Activated B cell treated with CpG ODN at 0.5 μM for 24 hours (primary cell): ENCODE results near the gene RPN1. TPM values are rescaled to one million over a fixed set of nuclear protein-coding genes. Genes with fewer than 3 reads are reported as not detected.
A peak's percentile ranks its signal among the peaks of the same experiment; 100 is the strongest.
"Not testable (repeated sequence)": the region's sequence is repeated elsewhere in the genome, so short reads cannot be mapped to it uniquely, and the experiment has no call there.

ENCODE experiments used
- ATAC-seq: fragments of 200-7000 bp; cut with Tn5 transposase; one replicate; pipeline ENCODE4 v1.10.0; 2021; ENCODE audit warnings: low read depth, mild to moderate bottlenecking, moderate library complexity
- CTCF ChIA-PET: fragments of 350-600 bp; sonication (Branson Sonifier 250); formaldehyde crosslinking; loops from one replicate; lab custom pipeline; 2021; ENCODE audit warnings: antibody characterized with exemption; lab: Charles Lee
- POLR2A ChIA-PET: fragments of 350-600 bp; sonication (Branson Sonifier 250); formaldehyde crosslinking; loops from one replicate; lab custom pipeline; 2021; ENCODE audit warnings: antibody characterized with exemption; lab: Charles Lee
- DNase-seq: peaks from one replicate; pipeline ENCODE4 v3.0.0; 2022
- H3K27ac Mint-ChIP-seq: one replicate; pipeline ENCODE4 v1.8.0; 2020; ENCODE audit warnings: mixed read lengths
- H3K27me3 Mint-ChIP-seq: one replicate; pipeline ENCODE4 v1.8.0; 2021; ENCODE audit warnings: mixed read lengths
- H3K36me3 Mint-ChIP-seq: one replicate; pipeline ENCODE4 v1.8.0; 2021; ENCODE audit warnings: low read depth, mixed read lengths
- H3K4me1 Mint-ChIP-seq: one replicate; pipeline ENCODE4 v1.8.0; 2021; ENCODE audit warnings: mixed read lengths
- H3K4me3 Mint-ChIP-seq: one replicate; pipeline ENCODE4 v1.8.0; 2020; ENCODE audit warnings: mild to moderate bottlenecking, mixed read lengths
- H3K9me3 Mint-ChIP-seq: one replicate; pipeline ENCODE4 v1.8.0; 2020; ENCODE audit warnings: mixed read lengths
- CTCF ChIP-seq: fragments of 200-600 bp; IDR thresholded peaks from one replicate; pipeline ENCODE4 v1.8.0; 2022; ENCODE audit warnings: antibody characterized with exemption, mild to moderate bottlenecking
- intact Hi-C: fragments of 100-400 bp; cut with micrococcal nuclease; formaldehyde crosslinking; loops from one replicate; pipeline ENCODE4 v1.15.1; 2024
- total RNA-seq: library from RNA; stranded (reverse); gene quantifications from 2 replicates; pipeline ENCODE4 v1.2.3, GENCODE V29; 2022

The RPN1 gene
- total RNA-seq, 1 donor from 2014 or later: 93.4 TPM

DNA sequence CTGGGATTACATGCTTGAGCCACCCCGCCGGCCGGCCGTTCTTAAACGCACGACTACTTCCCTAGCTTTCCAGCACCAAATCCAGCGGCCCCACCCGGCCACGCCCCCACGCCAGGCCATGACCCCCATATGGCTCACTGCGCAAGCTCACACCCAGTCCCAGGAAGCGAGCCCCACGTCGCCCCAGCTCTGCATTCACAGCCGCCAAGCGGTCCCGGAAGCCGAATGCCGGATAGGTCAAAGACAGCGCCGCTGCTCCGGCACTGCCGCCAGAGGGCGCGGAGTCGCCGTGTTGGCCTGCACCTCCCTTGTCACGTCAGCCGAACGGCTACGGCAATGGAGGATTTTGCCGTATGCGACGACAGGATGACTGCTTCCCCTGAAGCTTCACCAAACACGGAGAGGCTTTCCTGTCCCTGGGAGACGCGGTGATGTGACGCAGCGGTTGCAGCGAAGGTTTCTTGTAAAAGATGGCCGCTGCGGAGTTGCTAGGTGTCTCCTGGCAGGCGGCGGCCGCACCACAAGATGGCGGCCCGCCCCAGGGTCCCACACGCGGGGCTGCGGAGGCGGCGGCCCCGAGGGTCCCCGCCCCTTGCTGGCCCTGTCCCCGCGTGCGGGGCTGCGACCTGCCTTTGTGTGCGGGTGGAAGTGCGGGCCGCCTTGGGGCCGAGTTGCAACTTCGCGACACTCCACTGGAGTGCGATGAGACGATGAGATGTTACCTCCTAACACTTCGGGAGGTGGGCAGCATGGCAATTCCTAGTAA, 30.2 kb upstream of the RPN1 start:
- Mint-ChIP-seq H3K4me3 (peak overlapping the region; percentile 92), H3K27ac (peak overlapping the region; percentile 94), H3K27me3 (no peaks in the 10 kb centered on the region), H3K36me3 (peaks cover 2% of the 10 kb centered on the region), H3K4me1 (peaks cover 34% of the 10 kb centered on the region), H3K9me3 (no peaks in the 10 kb centered on the region)
- peak; percentile 96 for ATAC-seq
- DNase-seq: peak; percentile 93
- peak; percentile 62 for TF ChIP-seq CTCF
- intact Hi-C loops: loop anchor here (1.0 to 2.0 kb wide), 9 partner anchors 30 to 759 kb away; partner anchors contain the start of genes ACAD9, MBD4, RAB7A and RPN1
- CTCF ChIA-PET: interaction anchor here (0.6 to 3.9 kb wide), 22 partner anchors 10 to 566 kb away, joined by 3 to 79 read pairs (median 6); partner anchors contain the start of genes ACAD9, RAB7A and RPN1
- POLR2A ChIA-PET: interaction anchor here (0.6 to 2.7 kb wide), 37 partner anchors 9 to 1413 kb away, joined by 3 to 62 read pairs (median 4); partner anchors contain the start of genes ABTB1, ACAD9, CNBP and EEFSEC

DNA sequence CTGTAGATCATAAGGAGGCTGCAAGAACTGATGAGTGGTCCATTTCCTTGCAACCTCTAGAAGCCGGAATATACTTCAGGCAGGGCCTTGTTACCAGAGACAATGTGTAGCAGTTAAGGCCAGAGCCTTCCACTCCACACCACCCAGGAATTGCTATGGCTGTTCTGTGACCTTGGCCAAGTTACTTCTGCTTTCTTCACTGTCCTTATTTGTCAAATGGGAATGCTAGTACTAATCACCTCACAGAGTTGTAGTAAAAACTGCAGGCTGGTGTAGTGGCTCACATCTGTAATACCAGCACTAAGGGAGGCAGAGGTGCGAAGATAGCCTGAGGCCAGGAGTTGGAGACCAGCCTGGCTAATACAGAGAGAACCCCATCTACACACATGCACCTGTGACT, 28.7 kb upstream of the RPN1 start:
- ATAC-seq (no peak), DNase-seq (no peak)
- peaks cover 2% of the 10 kb centered on the region for H3K36me3 Mint-ChIP-seq
- peak overlapping the region; percentile 92 for H3K4me3 Mint-ChIP-seq
- no peaks in the 10 kb centered on the region for H3K9me3 Mint-ChIP-seq
- peak overlapping the region; percentile 94 for H3K27ac Mint-ChIP-seq
- intact Hi-C loops: no loop called here
- no peaks in the 10 kb centered on the region for H3K27me3 Mint-ChIP-seq
- CTCF ChIA-PET: interaction anchor here (1.0 to 3.9 kb wide), 4 partner anchors 26 to 117 kb away, joined by 3 to 79 read pairs (median 12); no protein-coding TSS in a partner anchor
- no peak for TF ChIP-seq CTCF
- H3K4me1 Mint-ChIP-seq: peaks cover 40% of the 10 kb centered on the region
- POLR2A ChIA-PET: interaction anchor here (1.4 to 2.7 kb wide), 4 partner anchors 46 to 197 kb away, joined by 4 to 42 read pairs (median 13); partner anchors contain the start of gene RAB7A

DNA sequence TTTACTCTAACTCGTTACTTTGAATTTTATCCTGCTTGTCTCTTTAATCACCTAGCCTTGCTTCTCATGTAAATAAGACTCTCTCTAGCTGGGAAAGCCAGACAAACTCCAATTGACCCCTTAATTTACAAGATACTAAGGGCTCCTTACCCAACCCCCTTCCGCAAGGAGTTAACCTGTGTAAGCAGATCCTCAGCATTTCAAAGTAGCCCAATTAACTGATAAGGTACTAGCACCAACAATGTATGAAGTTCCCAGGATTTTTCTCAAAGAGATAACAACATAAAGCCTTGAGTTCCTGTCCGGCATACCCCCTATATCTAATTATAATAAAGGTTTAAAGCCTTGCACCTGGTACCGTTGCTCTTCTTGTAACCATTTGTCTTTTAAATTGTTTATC, 25.2 kb upstream of the RPN1 start:
- ATAC-seq, DNase-seq, H3K4me3 Mint-ChIP-seq, H3K36me3 Mint-ChIP-seq, CTCF ChIA-PET, intact Hi-C loops, H3K9me3 Mint-ChIP-seq, H3K27me3 Mint-ChIP-seq: not testable (repeated sequence)
- peaks cover 32% of the 10 kb centered on the region for H3K4me1 Mint-ChIP-seq
- peak overlapping the region; percentile 61 for H3K27ac Mint-ChIP-seq
- POLR2A ChIA-PET: interaction anchor here (2.2 kb wide), 1 partner anchor 25 kb away, joined by 12 read pairs; the partner anchor contains the start of gene RPN1

- Mint-ChIP-seq H3K9me3 (no peaks in the 10 kb centered on the region), H3K4me1 (peaks cover 22% of the 10 kb centered on the region), H3K4me3 (no peak overlapping the region), H3K36me3 (no peaks in the 10 kb centered on the region), H3K27ac (peak overlapping the region; percentile 61), H3K27me3 (no peaks in the 10 kb centered on the region)
- POLR2A ChIA-PET: interaction anchor here (0.6 to 2.2 kb wide), 5 partner anchors 9 to 92 kb away, joined by 3 to 12 read pairs (median 9); partner anchors contain the start of gene RPN1
- ATAC-seq (no peak), DNase-seq (no peak)
- CTCF ChIA-PET: interaction anchor here (0.8 kb wide), 1 partner anchor 114 kb away, joined by 3 read pairs; no protein-coding TSS in a partner anchor
- intact Hi-C loops: no loop called here
- TF ChIP-seq CTCF: no peak
These were observed 23.7 kb upstream of the RPN1 start for GRCh38 chr3:128674161-128674784.

GRCh38 chr3:128667641-128668040, 17.0 kb upstream of the RPN1 start:
- H3K4me3 Mint-ChIP-seq: no peak overlapping the region
- intact Hi-C loops: no loop called here
- POLR2A ChIA-PET: no interaction called here
- DNase-seq (no peak), ATAC-seq (no peak)
- H3K9me3 Mint-ChIP-seq: no peaks in the 10 kb centered on the region
- TF ChIP-seq CTCF: no peak
- H3K36me3 Mint-ChIP-seq: no peaks in the 10 kb centered on the region
- peaks cover 6% of the 10 kb centered on the region for H3K4me1 Mint-ChIP-seq
- CTCF ChIA-PET: interaction anchor here (1.0 kb wide), 1 partner anchor 13 kb away, joined by 3 read pairs; no protein-coding TSS in a partner anchor
- H3K27me3 Mint-ChIP-seq: no peaks in the 10 kb centered on the region
- H3K27ac Mint-ChIP-seq: no peak overlapping the region
